Measurements from ENCODE around the gene BGLAP. TPM values are rescaled to one million over a fixed set of nuclear protein-coding genes. Genes with fewer than 3 reads are reported as not detected.

BGLAP gene
- total and polyA plus RNA-seq, 2 of the 13 experiments (the other 11 are each of a cell fraction or from before 2014, with no cell fraction given) = 0.62 to 1.6 TPM

- TF ChIP-seq REST (IDR thresholded peaks at IDR 0.05; ENCODE audit: borderline replicate concordance in 1 of 2, low read depth in 1 of 2, low read length in 2 of 2) = no peak
- TF ChIP-seq HOXD1 (CRISPR knock-in tag; IDR thresholded peaks at IDR 0.05) = no peak
- no peak for TF ChIP-seq MXD1 (CRISPR knock-in tag; IDR thresholded peaks at IDR 0.05)
- TF ChIP-seq ZNF597 (CRISPR knock-in tag; IDR thresholded peaks at IDR 0.05) = no peak
Observed at GRCh38 chr1:156225677-156226014, 16.3 kb upstream of the BGLAP start (continued).

- POLR2A ChIA-PET = interaction anchor here (2.0 to 4.1 kb wide), 3 partner anchors 53 to 84 kb away, joined by 5 to 38 read pairs (median 17); no protein-coding TSS in a partner anchor
- intact Hi-C loops (cut with micrococcal nuclease; ENCODE audit: unreplicated experiment) (no loop called here), in situ Hi-C loops (cut with HindIII; ENCODE audit: extremely low pct_ligation_motif_present, low pct_unique_long_range_greater_than_20kb) (loop anchor here (5.0 kb wide), 1 partner anchor 84 kb away; no protein-coding TSS in a partner anchor)
- H3K79me2 ChIP-seq (ENCODE audit: insufficient read depth, low read length) = no peaks in the 10 kb centered on the region
- peaks cover 17% of the 10 kb centered on the region for H3K4me1 ChIP-seq (ENCODE audit: insufficient read depth, low read length)
- no peak overlapping the region for H3K9ac ChIP-seq (ENCODE audit: insufficient read depth, low read depth, low read length)
- H3K9me3 ChIP-seq (ENCODE audit: low read length) = no peaks in the 10 kb centered on the region
- no peak overlapping the region for H3K4me2 ChIP-seq (ENCODE audit: low read depth, low read length)
- ATAC-seq = no peak
- WGBS (ENCODE audit: low lambda C conversion rate) = 100% methylated on average over 2 of the region's 2 CpGs
- H3K36me3 ChIP-seq (replicated peaks in 1 of 2; ENCODE audit: control insufficient read depth in 1 of 2, insufficient read depth in 2 of 2, low read length in 2 of 2) = peaks cover 18 to 53% of the 10 kb centered on the region in 2 experiments
- BruUV-seq (replicated peaks) = no TSS peak
- H3K4me3 ChIP-seq (replicated peaks in 1 of 3; ENCODE audit: insufficient read depth in 1 of 3, low read depth in 2 of 3, low read length in 3 of 3) = no peak overlapping the region
- H3K27me3 ChIP-seq (ENCODE audit: control insufficient read depth in 1 of 2, insufficient read depth in 2 of 2, low read length in 2 of 2) = no peaks in the 10 kb centered on the region
- no peak for FAIRE-seq
- no peaks in the 10 kb centered on the region for H4K20me1 ChIP-seq (ENCODE audit: insufficient read depth, low read length)
- H2AFZ ChIP-seq (ENCODE audit: low read length) = no peak overlapping the region
- no peak for DNase-seq (ENCODE audit: low spot score)
- CTCF ChIA-PET (ENCODE audit: low intra/inter-chr PET ratio, low total read pairs) = interaction anchor here (1.2 to 2.0 kb wide), 3 partner anchors 80 to 130 kb away, joined by 4 to 44 read pairs (median 37); no protein-coding TSS in a partner anchor
- H3K27ac ChIP-seq (ENCODE audit: extremely low read length, insufficient read depth, low read length) = no peak overlapping the region
- TF ChIP-seq ZBTB38 (CRISPR knock-in tag; IDR thresholded peaks at IDR 0.05) (no peak), ZFYVE20 (CRISPR knock-in tag; IDR thresholded peaks at IDR 0.05; ENCODE audit: borderline replicate concordance, low read depth) (no peak), KMT2A (CRISPR knock-in tag; IDR thresholded peaks at IDR 0.05) (no peak), ZKSCAN5 (CRISPR knock-in tag; IDR thresholded peaks at IDR 0.05) (no peak), ZNF251 (CRISPR knock-in tag; IDR thresholded peaks at IDR 0.05) (no peak), TBX2 (CRISPR knock-in tag; IDR thresholded peaks at IDR 0.05; ENCODE audit: borderline replicate concordance) (no peak), TGIF2 (CRISPR knock-in tag; IDR thresholded peaks at IDR 0.05) (no peak), ZNF513 (CRISPR knock-in tag; conservative IDR thresholded peaks at IDR 0.05) (no peak), ZNF570 (CRISPR knock-in tag; IDR thresholded peaks at IDR 0.05; ENCODE audit: borderline replicate concordance) (no peak), ZNF460 (CRISPR knock-in tag; IDR thresholded peaks at IDR 0.05; ENCODE audit: borderline replicate concordance) (no peak), ETS1 (CRISPR knock-in tag; IDR thresholded peaks at IDR 0.05) (no peak)
Observed at GRCh38 chr1:156226116-156226538, 15.9 kb upstream of the BGLAP start.

Measured in HepG2 (cell line).